Activated CD8-positive, alpha-beta memory T cell treated with anti-CD3 and anti-CD28 coated beads for 36 hours (primary cell): ENCODE results near the gene SHROOM2. TPM values are rescaled to one million over a fixed set of nuclear protein-coding genes. Genes with fewer than 3 reads are reported as not detected.
"Not testable (repeated sequence)": the region's sequence is repeated elsewhere in the genome, so short reads cannot be mapped to it uniquely, and the experiment has no call there.

Source experiments
- CTCF ChIA-PET: fragments of 350-600 bp; sonication (Branson Sonifier 250); formaldehyde crosslinking; loops from one replicate; lab custom pipeline; 2021; ENCODE audit warnings: antibody characterized with exemption; lab: Charles Lee
- POLR2A ChIA-PET: fragments of 350-600 bp; sonication (Branson Sonifier 250); formaldehyde crosslinking; loops from one replicate; lab custom pipeline; 2021; ENCODE audit warnings: antibody characterized with exemption; lab: Charles Lee
- total RNA-seq, 2 experiments: library from RNA; stranded (reverse); gene quantifications; one replicate each; pipeline ENCODE4 v1.2.3, GENCODE V29; 2021

SHROOM2 gene
- total RNA-seq, 2 experiments from 2014 or later = not detected

- ChIA-PET CTCF (no interaction called here), POLR2A (no interaction called here)
Observed at GRCh38 chrX:9825966-9826365, 39.7 kb downstream of the SHROOM2 start.

GRCh38 chrX:9829308-9830267 lies 43.4 kb downstream of the SHROOM2 start:
- CTCF ChIA-PET = no interaction called here
- POLR2A ChIA-PET = no interaction called here

- POLR2A ChIA-PET = no interaction called here
- CTCF ChIA-PET = no interaction called here
Observed at GRCh38 chrX:9832811-9833210, 46.6 kb downstream of the SHROOM2 start.

- ChIA-PET CTCF (no interaction called here), POLR2A (no interaction called here)
Observed at GRCh38 chrX:9835585-9836210, 49.5 kb downstream of the SHROOM2 start.

GRCh38 chrX:9842541-9842940 lies 56.3 kb downstream of the SHROOM2 start:
- ChIA-PET CTCF (no interaction called here), POLR2A (no interaction called here)

GRCh38 chrX:9844936-9845577 lies 58.8 kb downstream of the SHROOM2 start:
- ChIA-PET POLR2A (no interaction called here), CTCF (no interaction called here)

GRCh38 chrX:9845578-9845952 lies 59.3 kb downstream of the SHROOM2 start:
- POLR2A ChIA-PET = no interaction called here
- CTCF ChIA-PET = no interaction called here

- POLR2A ChIA-PET = no interaction called here
- CTCF ChIA-PET = no interaction called here
Observed at GRCh38 chrX:9846631-9847030, 60.4 kb downstream of the SHROOM2 start.

GRCh38 chrX:9847071-9847470 lies 60.8 kb downstream of the SHROOM2 start:
- ChIA-PET CTCF (no interaction called here), POLR2A (no interaction called here)

GRCh38 chrX:9848718-9849479 lies 62.7 kb downstream of the SHROOM2 start:
- ChIA-PET POLR2A (no interaction called here), CTCF (no interaction called here)

- ChIA-PET POLR2A (no interaction called here), CTCF (no interaction called here)
Observed at GRCh38 chrX:9851890-9852289, 65.7 kb downstream of the SHROOM2 start.

- ChIA-PET POLR2A (no interaction called here), CTCF (no interaction called here)
Observed at GRCh38 chrX:9853307-9853706, 67.1 kb downstream of the SHROOM2 start.

- POLR2A ChIA-PET = interaction anchor here (0.7 kb wide), 1 partner anchor 345 kb away, joined by 8 read pairs; no protein-coding TSS in a partner anchor
Observed at GRCh38 chrX:9855561-9856283, 69.5 kb downstream of the SHROOM2 start.

GRCh38 chrX:9856588-9856987 lies 70.4 kb downstream of the SHROOM2 start:
- POLR2A ChIA-PET = no interaction called here
- CTCF ChIA-PET = no interaction called here

More at GRCh38 chrX:9855561-9856283, 69.5 kb downstream of the SHROOM2 start:
- CTCF ChIA-PET = interaction anchor here (0.7 kb wide), 1 partner anchor 66 kb away, joined by 3 read pairs; no protein-coding TSS in a partner anchor

GRCh38 chrX:9857575-9858474 lies 71.6 kb downstream of the SHROOM2 start:
- ChIA-PET POLR2A (no interaction called here), CTCF (no interaction called here)

GRCh38 chrX:9858684-9859083 lies 72.5 kb downstream of the SHROOM2 start:
- POLR2A ChIA-PET, CTCF ChIA-PET: not testable (repeated sequence)

GRCh38 chrX:9859711-9860555 lies 73.7 kb downstream of the SHROOM2 start:
- POLR2A ChIA-PET = no interaction called here
- CTCF ChIA-PET = no interaction called here
